CD4-positive, alpha-beta T cell treated with Interleukin-4 for 1 hour (primary cell): Measurements from ENCODE around the gene RAB6D.
"Not testable (repeated sequence)": the region's sequence is repeated elsewhere in the genome, so short reads cannot be mapped to it uniquely, and the experiment has no call there.

Experiments
- DNase-seq, 2 donors: peaks; one replicate each; pipeline ENCODE4 v3.0.0-alpha.2; 2020 to 2022

Gene RAB6D

GRCh38 chr2:131363703-131364186, at the start of gene RAB6D:
TSS of gene RAB6D (minus strand) at chr2:131364168. CDS start at chr2:131363720, 448 bp downstream.
- DNase-seq = not testable (repeated sequence)

- DNase-seq = peak in 1 of 2 donors; percentile 54
Observed at GRCh38 chr2:131413148-131413747, 49.3 kb upstream of the RAB6D start.

- no peak for DNase-seq
Observed at GRCh38 chr2:131410173-131410572, 46.2 kb upstream of the RAB6D start.

GRCh38 chr2:131408778-131409177, 44.8 kb upstream of the RAB6D start:
- no peak for DNase-seq

- DNase-seq = no peak
Observed at GRCh38 chr2:131408207-131408606, 44.2 kb upstream of the RAB6D start.

GRCh38 chr2:131404753-131405152, 40.8 kb upstream of the RAB6D start:
- no peak for DNase-seq

GRCh38 chr2:131402320-131403039, 38.5 kb upstream of the RAB6D start:
- DNase-seq = no peak

GRCh38 chr2:131400849-131401248, 36.9 kb upstream of the RAB6D start:
- DNase-seq = no peak

GRCh38 chr2:131400441-131400840, 36.5 kb upstream of the RAB6D start:
- DNase-seq = not testable (repeated sequence)

- not testable (repeated sequence) for DNase-seq
Observed at GRCh38 chr2:131396209-131396608, 32.2 kb upstream of the RAB6D start.

GRCh38 chr2:131395024-131395645, 31.2 kb upstream of the RAB6D start:
- DNase-seq = not testable (repeated sequence)

- DNase-seq = no peak
Observed at GRCh38 chr2:131394147-131394931, 30.4 kb upstream of the RAB6D start.

- not testable (repeated sequence) for DNase-seq
Observed at GRCh38 chr2:131391953-131392352, 28.0 kb upstream of the RAB6D start.

- not testable (repeated sequence) for DNase-seq
Observed at GRCh38 chr2:131391471-131391870, 27.5 kb upstream of the RAB6D start.

GRCh38 chr2:131390495-131391130, 26.6 kb upstream of the RAB6D start:
- not testable (repeated sequence) for DNase-seq

- no peak for DNase-seq
Observed at GRCh38 chr2:131389657-131390056, 25.7 kb upstream of the RAB6D start.

- DNase-seq = not testable (repeated sequence)
Observed at GRCh38 chr2:131388834-131389233, 24.9 kb upstream of the RAB6D start.

- not testable (repeated sequence) for DNase-seq
Observed at GRCh38 chr2:131373111-131373510, 9.1 kb upstream of the RAB6D start.

GRCh38 chr2:131369954-131370353, 6.0 kb upstream of the RAB6D start:
- no peak for DNase-seq

GRCh38 chr2:131368493-131369066, 4.6 kb upstream of the RAB6D start:
- DNase-seq = not testable (repeated sequence)

GRCh38 chr2:131367352-131367751, 3.4 kb upstream of the RAB6D start:
- no peak for DNase-seq

GRCh38 chr2:131366643-131367042, 2.7 kb upstream of the RAB6D start:
- no peak for DNase-seq
